GM12801 (cell line): ENCODE results near the gene MAN2A2.

Source experiments
- TF ChIP-seq, protein P1 (sequence below): IDR thresholded peaks from one replicate; pipeline ENCODE4 v1.5.1; 2011; ENCODE audit warnings: control low read depth; ENCODE audit not compliant: insufficient read length; ENCODE audit errors: extremely low read depth

The MAN2A2 gene

GRCh38 chr15:90972133-90972532, 69.0 kb downstream of the MAN2A2 start:
- TF ChIP-seq, protein P1, sequence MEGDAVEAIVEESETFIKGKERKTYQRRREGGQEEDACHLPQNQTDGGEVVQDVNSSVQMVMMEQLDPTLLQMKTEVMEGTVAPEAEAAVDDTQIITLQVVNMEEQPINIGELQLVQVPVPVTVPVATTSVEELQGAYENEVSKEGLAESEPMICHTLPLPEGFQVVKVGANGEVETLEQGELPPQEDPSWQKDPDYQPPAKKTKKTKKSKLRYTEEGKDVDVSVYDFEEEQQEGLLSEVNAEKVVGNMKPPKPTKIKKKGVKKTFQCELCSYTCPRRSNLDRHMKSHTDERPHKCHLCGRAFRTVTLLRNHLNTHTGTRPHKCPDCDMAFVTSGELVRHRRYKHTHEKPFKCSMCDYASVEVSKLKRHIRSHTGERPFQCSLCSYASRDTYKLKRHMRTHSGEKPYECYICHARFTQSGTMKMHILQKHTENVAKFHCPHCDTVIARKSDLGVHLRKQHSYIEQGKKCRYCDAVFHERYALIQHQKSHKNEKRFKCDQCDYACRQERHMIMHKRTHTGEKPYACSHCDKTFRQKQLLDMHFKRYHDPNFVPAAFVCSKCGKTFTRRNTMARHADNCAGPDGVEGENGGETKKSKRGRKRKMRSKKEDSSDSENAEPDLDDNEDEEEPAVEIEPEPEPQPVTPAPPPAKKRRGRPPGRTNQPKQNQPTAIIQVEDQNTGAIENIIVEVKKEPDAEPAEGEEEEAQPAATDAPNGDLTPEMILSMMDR: no peak
